Uterus (tissue), 4 donors: ENCODE measurements around the gene BOD1L2. TPM values are rescaled to one million over a fixed set of nuclear protein-coding genes. Genes with fewer than 3 reads are reported as not detected.

Experiments used
- DNase-seq, 2 donors: peaks; one replicate each; pipeline ENCODE4 v3.0.0-alpha.2; 2019 to 2020
- H3K27ac ChIP-seq, 2 donors: fragments of 200-600 bp; sonication (generic); 1 replicate in 1 of 2; 2 replicates in 1 of 2; pipeline ENCODE4 v1.5.1; 2016 to 2018
- H3K27me3 ChIP-seq, 2 donors: fragments of 200-600 bp; sonication (generic); one replicate each; pipeline ENCODE4 v1.5.1; 2018 to 2019; ENCODE audit warnings: control low read depth in 1 of 2
- H3K36me3 ChIP-seq, 2 donors: fragments of 200-600 bp; sonication (generic); one replicate each; pipeline ENCODE4 v1.5.1; 2019; ENCODE audit warnings: control low read depth in 1 of 2
- H3K4me1 ChIP-seq, 2 donors: fragments of 200-600 bp; sonication (generic); one replicate each; pipeline ENCODE4 v1.5.1; 2018 to 2019; ENCODE audit warnings: control low read depth in 1 of 2
- H3K4me3 ChIP-seq, 2 donors: fragments of 200-600 bp; sonication (generic); 1 replicate in 1 of 2; 2 replicates in 1 of 2; pipeline ENCODE4 v1.5.1; 2018 to 2019; ENCODE audit warnings: mild to moderate bottlenecking in 1 of 2
- H3K9me3 ChIP-seq, 2 donors: fragments of 200-600 bp; sonication (generic); one replicate each; pipeline ENCODE4 v1.5.1; 2019; ENCODE audit warnings: control low read depth in 1 of 2
- POLR2A ChIP-seq, 2 donors: fragments of 450-650 bp; IDR thresholded peaks; one replicate each; pipeline ENCODE4 v1.6.1; 2016; ENCODE audit warnings: antibody characterized with exemption in 2 of 2, mild to moderate bottlenecking in 1 of 2, moderate library complexity in 1 of 2
- intact Hi-C: fragments of 100-400 bp; cut with DNase I; formaldehyde crosslinking; loops from one replicate; pipeline ENCODE4 v1.15.1; 2023; ENCODE audit warnings: low total_unique reads
- total RNA-seq, 4 donors: library from RNA; depleted of rRNA in 3 of 4; stranded (reverse); fragments of >200 nt in 3 of 4; gene quantifications; one replicate each; pipeline versions ENCODE4 v1.1.0 to v1.2.4, GENCODE V29; 2014 to 2023
- TF ChIP-seq, protein P1 (sequence below), 4 experiments: fragments of 200-600 bp in 2 of 4; fragments of 450-650 bp in 2 of 4; sonication (generic) in 2 of 4; IDR thresholded peaks; one replicate each; pipeline ENCODE4 v1.5.1; 2016 to 2019; ENCODE audit warnings: antibody characterized with exemption in 4 of 4, mild to moderate bottlenecking in 2 of 4, moderate library complexity in 1 of 4
- donor health status: DM: yes; HTN: yes; CAD: no.

BOD1L2 gene
- total RNA-seq, 4 donors from 2014 or later = not detected

DNA sequence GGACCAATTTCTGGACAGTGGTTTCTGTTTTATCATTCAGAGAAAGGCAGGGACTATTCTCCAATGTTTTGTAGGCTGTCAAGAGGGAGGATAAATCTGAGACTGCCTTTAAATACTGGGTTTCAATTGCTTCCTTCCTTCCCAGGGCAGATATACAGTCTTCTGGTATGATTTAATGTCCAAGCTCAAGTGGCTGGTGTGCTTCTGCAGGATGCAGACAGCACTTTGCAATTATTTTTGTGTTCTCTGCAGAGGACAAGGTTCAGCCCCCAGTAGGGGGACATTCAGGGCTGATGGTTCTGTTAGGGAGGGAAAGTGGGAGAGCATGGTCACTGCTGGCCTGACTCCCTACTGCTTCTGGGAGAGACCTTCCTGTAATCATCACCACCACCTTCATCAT is 4.6 kb upstream of the BOD1L2 start:
- H3K27ac ChIP-seq = no peak overlapping the region
- no peak overlapping the region for H3K4me3 ChIP-seq
- no peaks in the 10 kb centered on the region for H3K4me1 ChIP-seq
- H3K27me3 ChIP-seq = no peaks in the 10 kb centered on the region
- no peaks in the 10 kb centered on the region for H3K9me3 ChIP-seq
- no peak for DNase-seq
- intact Hi-C loops = no loop called here
- H3K36me3 ChIP-seq = no peaks in the 10 kb centered on the region
- no peak for TF ChIP-seq POLR2A (IDR thresholded peaks at IDR 0.05)
- TF ChIP-seq, protein P1, sequence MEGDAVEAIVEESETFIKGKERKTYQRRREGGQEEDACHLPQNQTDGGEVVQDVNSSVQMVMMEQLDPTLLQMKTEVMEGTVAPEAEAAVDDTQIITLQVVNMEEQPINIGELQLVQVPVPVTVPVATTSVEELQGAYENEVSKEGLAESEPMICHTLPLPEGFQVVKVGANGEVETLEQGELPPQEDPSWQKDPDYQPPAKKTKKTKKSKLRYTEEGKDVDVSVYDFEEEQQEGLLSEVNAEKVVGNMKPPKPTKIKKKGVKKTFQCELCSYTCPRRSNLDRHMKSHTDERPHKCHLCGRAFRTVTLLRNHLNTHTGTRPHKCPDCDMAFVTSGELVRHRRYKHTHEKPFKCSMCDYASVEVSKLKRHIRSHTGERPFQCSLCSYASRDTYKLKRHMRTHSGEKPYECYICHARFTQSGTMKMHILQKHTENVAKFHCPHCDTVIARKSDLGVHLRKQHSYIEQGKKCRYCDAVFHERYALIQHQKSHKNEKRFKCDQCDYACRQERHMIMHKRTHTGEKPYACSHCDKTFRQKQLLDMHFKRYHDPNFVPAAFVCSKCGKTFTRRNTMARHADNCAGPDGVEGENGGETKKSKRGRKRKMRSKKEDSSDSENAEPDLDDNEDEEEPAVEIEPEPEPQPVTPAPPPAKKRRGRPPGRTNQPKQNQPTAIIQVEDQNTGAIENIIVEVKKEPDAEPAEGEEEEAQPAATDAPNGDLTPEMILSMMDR (IDR thresholded peaks at IDR 0.05) = no peak

DNA sequence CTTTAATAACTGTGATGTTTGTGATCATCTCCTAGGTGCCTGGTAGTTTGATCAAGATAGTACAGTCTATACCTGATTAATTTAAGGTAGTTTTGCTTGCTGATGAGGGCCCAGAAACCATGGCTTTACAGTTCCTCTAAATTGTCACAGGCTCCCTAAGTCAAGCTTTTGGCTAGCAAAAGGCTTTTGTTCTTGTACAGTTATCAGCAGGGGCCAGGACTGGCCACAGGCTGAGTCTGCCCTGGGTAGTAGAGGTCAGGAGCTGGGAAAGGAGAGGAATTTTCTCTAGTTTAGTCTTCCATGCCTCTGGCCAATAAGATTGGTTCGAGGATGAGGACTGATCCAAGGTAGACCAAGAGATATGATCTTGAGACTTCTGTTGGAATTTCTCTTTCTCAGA is 3.6 kb upstream of the BOD1L2 start:
- Histone ChIP-seq H3K4me3 (no peak overlapping the region), H3K4me1 (no peaks in the 10 kb centered on the region), H3K9me3 (no peaks in the 10 kb centered on the region), H3K36me3 (no peaks in the 10 kb centered on the region), H3K27me3 (no peaks in the 10 kb centered on the region), H3K27ac (no peak overlapping the region)
- no peak for DNase-seq
- intact Hi-C loops = no loop called here
- TF ChIP-seq, protein P1 (IDR thresholded peaks at IDR 0.05) = no peak
- TF ChIP-seq POLR2A (IDR thresholded peaks at IDR 0.05) = no peak

DNA sequence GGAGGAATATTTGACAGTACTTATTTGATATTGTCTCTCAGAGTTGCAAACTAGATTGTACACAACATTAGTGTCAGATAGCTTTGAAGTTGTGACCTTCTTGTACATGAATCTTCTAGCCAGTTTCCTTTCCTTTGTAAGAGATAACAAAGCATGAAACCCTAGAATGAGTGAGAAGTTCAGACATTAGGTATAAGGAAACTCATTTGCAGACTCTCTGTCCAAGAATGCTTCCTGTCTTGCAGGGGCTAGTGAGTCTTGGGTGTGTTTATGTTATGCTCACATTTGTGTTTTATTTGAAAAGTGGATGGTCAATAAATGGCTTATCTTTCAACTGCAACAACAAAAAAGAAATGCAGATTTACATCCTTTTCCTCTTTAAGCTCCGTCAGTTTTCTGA is 1.4 kb downstream of the BOD1L2 start:
- no peaks in the 10 kb centered on the region for H3K27me3 ChIP-seq
- no peaks in the 10 kb centered on the region for H3K4me1 ChIP-seq
- intact Hi-C loops = no loop called here
- TF ChIP-seq POLR2A (IDR thresholded peaks at IDR 0.05) = no peak
- TF ChIP-seq, protein P1 (IDR thresholded peaks at IDR 0.05) = no peak
- no peak for DNase-seq
- no peak overlapping the region for H3K27ac ChIP-seq
- H3K36me3 ChIP-seq = no peaks in the 10 kb centered on the region
- H3K9me3 ChIP-seq = no peaks in the 10 kb centered on the region
- no peak overlapping the region for H3K4me3 ChIP-seq

DNA sequence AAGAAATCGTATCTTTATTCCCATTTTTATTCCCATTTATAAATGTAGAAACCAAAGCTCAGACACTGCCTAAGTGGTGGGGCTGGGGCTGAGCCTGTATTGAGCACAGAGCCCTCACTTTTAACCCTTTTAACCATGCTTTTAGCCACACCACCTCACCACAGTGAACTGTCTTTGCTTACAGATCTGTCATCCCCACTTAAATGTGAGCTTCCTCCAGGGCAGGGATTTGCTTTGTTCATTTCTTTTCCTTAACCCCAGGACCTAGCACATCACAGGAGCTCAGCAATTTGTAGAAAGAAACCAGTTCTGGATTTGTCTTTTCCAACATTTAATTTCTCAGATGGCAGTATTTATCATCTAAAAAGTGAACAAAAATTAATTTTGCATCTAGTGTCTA is 2.2 kb downstream of the BOD1L2 start:
- no peak for DNase-seq
- no peak for TF ChIP-seq POLR2A (IDR thresholded peaks at IDR 0.05)
- TF ChIP-seq, protein P1 (IDR thresholded peaks at IDR 0.05) = no peak
- H3K9me3 ChIP-seq = no peaks in the 10 kb centered on the region
- H3K27ac ChIP-seq = no peak overlapping the region
- intact Hi-C loops = no loop called here
- H3K4me3 ChIP-seq = no peak overlapping the region
- no peaks in the 10 kb centered on the region for H3K36me3 ChIP-seq
- no peaks in the 10 kb centered on the region for H3K27me3 ChIP-seq
- no peaks in the 10 kb centered on the region for H3K4me1 ChIP-seq

DNA sequence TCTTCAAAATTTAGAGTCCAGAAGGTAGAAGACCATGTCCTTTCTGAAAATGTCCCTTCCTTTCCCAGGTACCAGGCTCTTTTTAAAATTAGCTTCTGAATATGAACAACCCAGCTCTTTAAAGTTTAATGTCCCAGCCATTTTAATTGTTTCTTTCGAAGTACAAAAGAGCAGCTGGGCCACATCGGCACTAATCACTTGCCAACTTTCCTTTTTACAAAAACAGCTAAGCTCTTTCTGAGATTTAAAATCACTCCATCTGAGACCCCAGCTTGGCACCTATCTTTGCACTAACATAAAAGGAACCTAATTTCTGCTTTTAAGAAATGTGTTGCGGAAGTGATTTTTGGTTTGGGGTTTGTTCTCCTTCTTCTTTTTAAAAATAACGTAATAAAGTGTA is 2.6 kb downstream of the BOD1L2 start:
- Histone ChIP-seq H3K4me1 (no peaks in the 10 kb centered on the region), H3K9me3 (no peaks in the 10 kb centered on the region), H3K4me3 (no peak overlapping the region), H3K27me3 (no peaks in the 10 kb centered on the region), H3K36me3 (no peaks in the 10 kb centered on the region), H3K27ac (no peak overlapping the region)
- no peak for TF ChIP-seq POLR2A (IDR thresholded peaks at IDR 0.05)
- TF ChIP-seq, protein P1 (IDR thresholded peaks at IDR 0.05) = no peak
- DNase-seq = no peak
- intact Hi-C loops = no loop called here
